VCaP (cell line): ENCODE results near the gene ARHGAP24.
"Not testable (repeated sequence)": the region's sequence is repeated elsewhere in the genome, so short reads cannot be mapped to it uniquely, and the experiment has no call there.

ENCODE experiments used
- H3K27ac ChIP-seq: fragments of 450-650 bp; 2 replicates; pipeline ENCODE4 v1.5.1; 2017
- CTCF ChIP-seq: fragments of 450-650 bp; conservative IDR thresholded peaks from 2 replicates; pipeline ENCODE4 v1.5.1; 2017; ENCODE audit warnings: mild to moderate bottlenecking, moderate library complexity

ARHGAP24 gene

GRCh38 chr4:85812776-85813175 is 337.8 kb downstream of the ARHGAP24 start:
- TF ChIP-seq CTCF: no peak
- H3K27ac ChIP-seq: no peak overlapping the region

GRCh38 chr4:85815796-85816459 is 341.0 kb downstream of the ARHGAP24 start:
- TF ChIP-seq CTCF: no peak
- no peak overlapping the region for H3K27ac ChIP-seq

- TF ChIP-seq CTCF: no peak
- H3K27ac ChIP-seq: no peak overlapping the region
Measured at GRCh38 chr4:85818700-85819099, 343.8 kb downstream of the ARHGAP24 start.

GRCh38 chr4:85820101-85820500 is 345.2 kb downstream of the ARHGAP24 start:
- not testable (repeated sequence) for H3K27ac ChIP-seq

GRCh38 chr4:85821688-85822455 is 346.9 kb downstream of the ARHGAP24 start:
- no peak overlapping the region for H3K27ac ChIP-seq
- TF ChIP-seq CTCF: no peak

GRCh38 chr4:85823295-85823694 is 348.3 kb downstream of the ARHGAP24 start:
- H3K27ac ChIP-seq: no peak overlapping the region
- TF ChIP-seq CTCF: no peak

- no peak overlapping the region for H3K27ac ChIP-seq
Measured at GRCh38 chr4:85824166-85824945, 349.4 kb downstream of the ARHGAP24 start.

More at GRCh38 chr4:85824166-85824945, 349.4 kb downstream of the ARHGAP24 start:
- TF ChIP-seq CTCF: no peak
